Smooth muscle cell (in vitro differentiated cells): ENCODE measurements around the gene TCERG1. TPM values are rescaled to one million over a fixed set of nuclear protein-coding genes. Genes with fewer than 3 reads are reported as not detected.

ENCODE experiments used
- DNase-seq: peaks from one replicate; lab custom pipeline; 2025; ENCODE audit not compliant: unreplicated experiment; lab: John Stamatoyannopoulos, UW
- H2AFZ ChIP-seq: fragments of 200-600 bp; sonication (generic); 2 replicates; pipeline ENCODE4 v1.6.0; 2016; ENCODE audit warnings: antibody characterized with exemption, low read depth, mild to moderate bottlenecking
- H3F3A ChIP-seq: fragments of 200-600 bp; sonication (generic); 2 replicates; pipeline ENCODE4 v1.6.0; 2017; ENCODE audit warnings: antibody characterized with exemption, low read depth
- H3K27ac ChIP-seq: fragments of 200-600 bp; sonication (generic); 2 replicates; pipeline ENCODE4 v1.5.1; 2016; ENCODE audit warnings: low read depth, mild to moderate bottlenecking
- H3K27me3 ChIP-seq: fragments of 200-600 bp; sonication (generic); 2 replicates; pipeline ENCODE4 v1.6.1; 2016; ENCODE audit warnings: low read depth, mild to moderate bottlenecking
- H3K36me3 ChIP-seq: fragments of 200-600 bp; sonication (generic); 2 replicates; pipeline ENCODE4 v1.5.1; 2016; ENCODE audit warnings: low read depth
- H3K4me1 ChIP-seq: fragments of 200-600 bp; sonication (generic); 2 replicates; pipeline ENCODE4 v1.5.1; 2016; ENCODE audit warnings: low read depth
- H3K4me2 ChIP-seq: fragments of 200-600 bp; sonication (generic); 2 replicates; pipeline ENCODE4 v1.6.0; 2016; ENCODE audit warnings: mild to moderate bottlenecking
- H3K4me3 ChIP-seq: fragments of 200-600 bp; sonication (generic); 2 replicates; pipeline ENCODE4 v1.5.1; 2016; ENCODE audit warnings: mild to moderate bottlenecking
- H3K79me2 ChIP-seq: fragments of 200-600 bp; sonication (generic); 2 replicates; pipeline ENCODE4 v1.6.0; 2016; ENCODE audit warnings: low read depth, mild to moderate bottlenecking
- H3K9ac ChIP-seq: fragments of 200-600 bp; sonication (generic); 2 replicates; pipeline ENCODE4 v1.6.0; 2016; ENCODE audit warnings: low read depth
- H3K9me3 ChIP-seq: fragments of 200-600 bp; sonication (generic); replicated peaks from 2 replicates; pipeline ENCODE4 v1.5.1; 2016; ENCODE audit warnings: low read depth
- H4K20me1 ChIP-seq: fragments of 200-600 bp; sonication (generic); 2 replicates; pipeline ENCODE4 v1.6.0; 2016; ENCODE audit warnings: low read depth
- WGBS: methylation state at CpG from one replicate; pipeline ENCODE4 v1.1.7; 2016; ENCODE audit warnings: low lambda C conversion rate; 5-methylcytosine and 5-hydroxymethylcytosine counted together
- polyA plus RNA-seq: library from polyadenylated mRNA; unstranded; fragments of >200 nt; fragmentation: Nextera tagmentation; extraction: Ambion mirVana; gene quantifications from 2 replicates; pipeline ENCODE4 v1.2.1, GENCODE V29; 2016
- total RNA-seq: library from RNA; depleted of rRNA; stranded (reverse); fragments of >200 nt; gene quantifications from 2 replicates; pipeline ENCODE4 v1.2.3, GENCODE V29; 2014
- TF ChIP-seq, protein P1 (sequence below): fragments of 200-600 bp; sonication (generic); IDR thresholded peaks from 2 replicates; pipeline ENCODE4 v1.5.1; 2017; ENCODE audit warnings: borderline replicate concordance, mild to moderate bottlenecking, antibody characterized with exemption; ENCODE audit not compliant: insufficient read depth, poor library complexity, severe bottlenecking

Gene TCERG1
- total RNA-seq (72.0 and 87.5 TPM in 2 replicates), polyA plus RNA-seq (48.8 and 64.1 TPM in 2 replicates)

- WGBS = under 1% methylated on average over 54 of the region's 68 CpGs
- Histone ChIP-seq H3K27me3 (no peaks in the 10 kb centered on the region), H3K27ac (peak within 1 kb of the TSS; percentile 85), H4K20me1 (peaks cover 40% of the 10 kb centered on the region), H3K36me3 (no peaks in the 10 kb centered on the region), H2AFZ (peak within 1 kb of the TSS; percentile 83), H3K9me3 (no peaks in the 10 kb centered on the region), H3K9ac (peak within 1 kb of the TSS; percentile 96), H3K79me2 (peaks cover 47% of the 10 kb centered on the region), H3K4me3 (peak within 1 kb of the TSS; percentile 76), H3K4me1 (peaks cover 9% of the 10 kb centered on the region), H3F3A (no peaks in the 10 kb centered on the region), H3K4me2 (peak within 1 kb of the TSS; percentile 87)
- TF ChIP-seq, protein P1, sequence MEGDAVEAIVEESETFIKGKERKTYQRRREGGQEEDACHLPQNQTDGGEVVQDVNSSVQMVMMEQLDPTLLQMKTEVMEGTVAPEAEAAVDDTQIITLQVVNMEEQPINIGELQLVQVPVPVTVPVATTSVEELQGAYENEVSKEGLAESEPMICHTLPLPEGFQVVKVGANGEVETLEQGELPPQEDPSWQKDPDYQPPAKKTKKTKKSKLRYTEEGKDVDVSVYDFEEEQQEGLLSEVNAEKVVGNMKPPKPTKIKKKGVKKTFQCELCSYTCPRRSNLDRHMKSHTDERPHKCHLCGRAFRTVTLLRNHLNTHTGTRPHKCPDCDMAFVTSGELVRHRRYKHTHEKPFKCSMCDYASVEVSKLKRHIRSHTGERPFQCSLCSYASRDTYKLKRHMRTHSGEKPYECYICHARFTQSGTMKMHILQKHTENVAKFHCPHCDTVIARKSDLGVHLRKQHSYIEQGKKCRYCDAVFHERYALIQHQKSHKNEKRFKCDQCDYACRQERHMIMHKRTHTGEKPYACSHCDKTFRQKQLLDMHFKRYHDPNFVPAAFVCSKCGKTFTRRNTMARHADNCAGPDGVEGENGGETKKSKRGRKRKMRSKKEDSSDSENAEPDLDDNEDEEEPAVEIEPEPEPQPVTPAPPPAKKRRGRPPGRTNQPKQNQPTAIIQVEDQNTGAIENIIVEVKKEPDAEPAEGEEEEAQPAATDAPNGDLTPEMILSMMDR = peak; percentile 64
- DNase-seq = peak; percentile 84
Observed at GRCh38 chr5:146446861-146447733, at the start of gene TCERG1. Gene TCERG1, plus strand, starts transcription at chr5:146447333. Its CDS starts 17 bp downstream, at chr5:146447350.

- DNase-seq = no peak
- peaks cover 17% of the 10 kb centered on the region for H3K27me3 ChIP-seq
- no peaks in the 10 kb centered on the region for H3K79me2 ChIP-seq
- no peaks in the 10 kb centered on the region for H3K9me3 ChIP-seq
- WGBS = 81% methylated on average over 4 of the region's 4 CpGs
- TF ChIP-seq, protein P1 = no peak
- H3K4me3 ChIP-seq = no peak overlapping the region
- no peak overlapping the region for H2AFZ ChIP-seq
- no peak overlapping the region for H3K9ac ChIP-seq
- H3K4me2 ChIP-seq = no peak overlapping the region
- no peaks in the 10 kb centered on the region for H3K36me3 ChIP-seq
- no peaks in the 10 kb centered on the region for H3F3A ChIP-seq
- H4K20me1 ChIP-seq = no peaks in the 10 kb centered on the region
- H3K4me1 ChIP-seq = no peaks in the 10 kb centered on the region
- H3K27ac ChIP-seq = no peak overlapping the region
Observed at GRCh38 chr5:146398826-146399225, 48.3 kb upstream of the TCERG1 start.

- Histone ChIP-seq H4K20me1 (no peaks in the 10 kb centered on the region), H3K4me3 (no peak overlapping the region), H3K27me3 (peaks cover 17% of the 10 kb centered on the region), H3K4me2 (no peak overlapping the region), H2AFZ (no peak overlapping the region), H3K9ac (no peak overlapping the region), H3K36me3 (no peaks in the 10 kb centered on the region), H3K27ac (no peak overlapping the region), H3K9me3 (no peaks in the 10 kb centered on the region), H3K79me2 (no peaks in the 10 kb centered on the region), H3F3A (no peaks in the 10 kb centered on the region), H3K4me1 (no peaks in the 10 kb centered on the region)
- DNase-seq = no peak
- WGBS = 90% methylated on average over 1 of the region's 1 CpG
- TF ChIP-seq, protein P1 = no peak
Observed at GRCh38 chr5:146399481-146399880, 47.7 kb upstream of the TCERG1 start.
